Activated CD4-positive, alpha-beta T cell treated with anti-CD3 and anti-CD28 coated beads, Interleukin-10, Interleukin-2, amounts not matched to agents 100 ng/mL and 50 ng/mL, durations not matched to agents 16 hours and 8 hours (primary cell): ENCODE data around the gene ERLIN1.
"Not testable (repeated sequence)": the region's sequence is repeated elsewhere in the genome, so short reads cannot be mapped to it uniquely, and the experiment has no call there.

ENCODE experiments used
- DNase-seq: peaks from one replicate; pipeline ENCODE4 v3.0.0-alpha.2; 2020

The ERLIN1 gene

GRCh38 chr10:100131571-100131970 is 54.3 kb downstream of the ERLIN1 start:
- DNase-seq: no peak

GRCh38 chr10:100130831-100131230 is 55.0 kb downstream of the ERLIN1 start:
- DNase-seq: no peak

GRCh38 chr10:100129424-100129823 is 56.4 kb downstream of the ERLIN1 start:
- DNase-seq: no peak

GRCh38 chr10:100128951-100129350 is 56.9 kb downstream of the ERLIN1 start:
- no peak for DNase-seq

GRCh38 chr10:100125335-100125734 is 60.5 kb downstream of the ERLIN1 start:
- DNase-seq: not testable (repeated sequence)

GRCh38 chr10:100124097-100124496 is 61.7 kb downstream of the ERLIN1 start:
- DNase-seq: no peak

GRCh38 chr10:100122780-100123179 is 63.0 kb downstream of the ERLIN1 start:
- no peak for DNase-seq

- no peak for DNase-seq
Observed at GRCh38 chr10:100120550-100120949, 65.3 kb downstream of the ERLIN1 start.

- no peak for DNase-seq
Observed at GRCh38 chr10:100119726-100120125, 66.1 kb downstream of the ERLIN1 start.

- no peak for DNase-seq
Observed at GRCh38 chr10:100114976-100115770, 70.7 kb downstream of the ERLIN1 start.

- no peak for DNase-seq
Observed at GRCh38 chr10:100114460-100114859, 71.4 kb downstream of the ERLIN1 start.

GRCh38 chr10:100109670-100110069 is 76.2 kb downstream of the ERLIN1 start:
- DNase-seq: no peak

- no peak for DNase-seq
Observed at GRCh38 chr10:100106865-100107264, 79.0 kb downstream of the ERLIN1 start.

GRCh38 chr10:100104300-100104699 is 81.5 kb downstream of the ERLIN1 start:
- no peak for DNase-seq

GRCh38 chr10:100103581-100103980 is 82.2 kb downstream of the ERLIN1 start:
- no peak for DNase-seq

- DNase-seq: no peak
Observed at GRCh38 chr10:100101192-100102076, 84.4 kb downstream of the ERLIN1 start.

GRCh38 chr10:100100651-100101184 is 85.1 kb downstream of the ERLIN1 start:
- DNase-seq: no peak
